ENCODE data around the gene ACKR2. TPM values are rescaled to one million over a fixed set of nuclear protein-coding genes. Genes with fewer than 3 reads are reported as not detected.

Gene ACKR2
- total RNA-seq, 1 experiment from 2014 or later = not detected

DNA sequence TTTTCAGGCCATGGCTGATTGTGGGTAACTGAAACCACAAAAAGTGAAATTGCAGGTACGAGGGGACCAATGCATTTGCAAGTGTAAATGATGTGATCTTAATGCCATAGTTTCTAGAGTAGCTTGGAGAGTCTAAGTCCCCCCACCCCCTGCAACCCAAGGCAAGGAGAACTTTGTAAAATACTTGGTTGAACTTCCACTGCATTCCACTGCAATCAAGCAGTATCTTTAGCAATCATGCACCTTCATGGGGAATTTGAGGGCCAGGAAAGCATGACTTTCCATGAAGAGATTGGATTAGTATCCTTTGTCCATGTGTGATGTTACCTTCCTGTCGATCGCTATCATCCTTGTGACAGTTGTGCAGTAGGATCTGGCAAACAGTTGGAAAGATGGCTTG, 77.8 kb downstream of the ACKR2 start:
- DNase-seq (ENCODE audit: low spot score) = no peak

DNA sequence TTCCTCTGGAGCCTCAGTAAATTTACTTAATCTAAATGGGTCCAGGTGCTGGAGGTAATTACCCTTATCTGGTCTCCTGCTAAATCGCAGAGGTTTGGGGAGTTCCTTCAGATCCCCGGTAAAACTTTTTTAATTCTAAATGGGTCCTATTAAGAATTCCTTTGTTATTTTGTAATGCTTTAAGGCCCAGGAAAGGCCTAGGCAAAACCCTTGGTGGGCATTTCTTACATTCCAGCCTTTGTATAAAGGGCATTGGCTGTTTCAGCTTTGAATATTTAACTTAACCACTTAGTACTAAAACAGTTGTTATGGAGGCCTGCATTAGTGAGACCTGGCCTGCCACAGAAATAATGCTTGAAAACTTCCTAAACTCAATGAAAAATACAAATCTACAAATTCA, 81.8 kb downstream of the ACKR2 start:
- no peak for DNase-seq (ENCODE audit: low spot score)

DNA sequence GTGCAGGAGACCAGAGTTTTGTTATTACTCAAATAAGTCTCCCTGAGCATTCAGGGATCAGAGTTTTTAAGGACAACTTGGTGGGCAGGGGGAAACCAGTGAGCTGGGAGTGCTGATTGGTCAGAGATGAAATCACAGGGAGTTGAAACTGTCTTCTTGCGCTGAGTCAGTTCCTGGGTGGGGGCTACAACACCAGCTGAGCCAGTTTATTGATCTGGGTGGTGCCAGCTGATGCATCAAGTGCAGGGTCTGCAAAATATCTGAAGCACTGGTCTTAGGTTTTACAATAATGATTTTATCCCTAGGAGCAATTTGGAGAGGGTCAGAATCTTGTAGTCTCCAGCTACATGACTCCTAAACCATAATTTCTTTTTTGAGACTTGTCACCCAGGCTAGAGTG, 82.9 kb downstream of the ACKR2 start:
- no peak for DNase-seq (ENCODE audit: low spot score)

DNA sequence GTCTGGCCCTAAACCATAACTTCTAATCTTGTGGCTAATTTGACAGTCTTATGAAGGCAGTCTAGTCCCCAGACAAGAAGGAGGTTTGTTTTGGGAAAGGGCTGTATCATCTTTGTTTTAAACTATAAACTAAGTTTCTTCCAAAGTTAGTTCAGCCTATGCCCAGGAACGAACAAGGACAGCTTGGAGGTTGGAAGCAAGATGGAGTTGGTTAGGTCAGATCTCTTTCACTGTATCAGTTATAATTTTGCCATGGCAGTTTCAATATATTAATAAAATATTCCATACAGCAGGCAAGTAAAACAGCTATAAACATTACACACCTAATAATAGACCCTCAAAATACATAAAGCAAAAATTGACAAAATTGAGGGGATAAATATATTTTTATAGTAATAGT, 83.6 kb downstream of the ACKR2 start:
- DNase-seq (ENCODE audit: low spot score) = no peak

DNA sequence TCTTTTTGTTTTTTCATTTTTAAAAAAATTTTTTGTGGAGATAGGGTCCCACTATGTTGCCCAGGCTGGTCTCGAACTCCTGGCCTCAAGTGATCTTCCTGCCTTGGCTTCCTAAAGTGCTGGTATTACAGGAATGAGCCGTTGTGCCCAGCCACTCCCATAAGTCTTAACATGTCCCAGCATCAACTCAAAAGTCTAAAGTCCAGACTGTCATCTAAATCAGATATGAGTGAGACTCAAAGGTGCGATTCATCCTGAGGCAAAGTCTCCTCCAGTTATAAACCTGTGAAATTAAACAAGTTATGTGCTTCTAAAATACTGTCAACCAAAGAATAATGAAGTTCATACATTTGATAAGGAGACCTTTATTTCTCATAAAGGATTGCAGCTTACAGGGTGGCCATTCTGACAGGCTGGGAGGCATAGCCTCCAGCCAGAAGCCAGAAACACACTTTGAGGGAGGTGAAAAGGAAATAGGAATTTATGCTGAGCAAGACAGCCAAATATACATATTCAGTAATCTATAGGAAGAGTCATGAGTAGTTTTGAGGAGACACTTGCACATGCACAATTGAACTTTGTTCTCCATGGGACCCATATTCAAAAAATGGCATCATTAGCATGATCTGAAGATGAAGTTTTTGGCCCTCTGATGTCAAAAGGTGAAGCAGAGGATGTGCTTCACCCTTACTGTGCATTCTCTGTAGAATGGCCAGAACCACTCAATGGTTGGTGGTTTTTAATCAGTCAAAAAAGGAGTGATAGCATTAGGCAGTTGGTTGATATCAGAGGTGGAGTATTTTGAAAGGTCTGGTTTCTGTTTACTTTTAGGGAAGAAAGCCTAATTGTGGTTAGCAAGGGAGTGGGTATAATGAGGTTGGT, 85.7 kb downstream of the ACKR2 start:
- no peak for DNase-seq (ENCODE audit: low spot score)

DNA sequence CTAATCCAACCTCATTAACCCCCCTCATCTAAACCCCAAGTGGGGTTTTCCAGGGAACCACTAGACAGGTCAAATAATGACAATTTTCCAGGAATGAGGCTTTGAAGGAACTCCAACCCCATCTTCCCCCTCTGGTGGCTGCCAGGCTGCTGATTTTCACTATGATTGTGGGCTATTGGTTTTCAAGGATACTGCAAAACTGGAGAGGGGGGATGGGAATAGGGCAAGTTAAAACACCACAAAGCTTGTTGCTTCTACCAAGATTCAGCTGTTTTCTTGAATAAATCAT, 86.3 kb downstream of the ACKR2 start:
- DNase-seq (ENCODE audit: low spot score) = no peak

DNA sequence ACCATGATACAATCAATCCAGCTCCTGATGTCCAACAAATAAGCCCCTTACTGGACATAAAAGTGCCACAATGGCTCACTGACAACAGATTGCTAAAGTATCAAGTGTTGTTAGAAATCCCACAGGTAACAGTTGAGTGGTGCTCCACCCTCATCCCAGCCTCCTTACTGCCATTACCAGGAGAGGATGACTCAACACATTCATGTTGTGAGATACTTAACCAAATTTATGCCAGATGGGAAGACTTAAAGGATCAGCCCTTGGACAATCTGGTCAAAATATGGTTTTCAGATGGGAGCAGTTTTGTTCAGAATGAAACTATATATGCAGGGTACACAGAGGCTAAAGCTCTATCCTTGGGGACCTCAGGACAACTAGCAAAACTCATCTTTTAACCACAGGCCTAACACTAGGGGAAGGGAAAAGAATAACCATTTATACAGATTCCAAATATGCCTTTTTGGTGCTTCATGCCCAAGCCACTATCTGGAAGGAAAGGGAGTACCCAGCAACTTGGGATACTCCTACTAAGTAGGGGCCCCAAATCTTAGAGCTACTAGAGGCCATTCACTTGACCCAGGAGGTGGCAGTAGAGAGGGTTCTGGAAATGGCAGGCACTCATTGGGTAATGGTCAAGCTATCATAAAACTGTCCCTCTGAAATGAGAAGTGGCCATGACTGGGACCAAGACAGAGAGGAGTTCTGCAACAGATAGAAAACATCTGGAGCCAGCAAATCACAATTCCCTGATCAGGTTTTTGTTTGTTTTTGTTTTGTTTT, 89.8 kb downstream of the ACKR2 start:
- no peak for DNase-seq (ENCODE audit: low spot score)

DNA sequence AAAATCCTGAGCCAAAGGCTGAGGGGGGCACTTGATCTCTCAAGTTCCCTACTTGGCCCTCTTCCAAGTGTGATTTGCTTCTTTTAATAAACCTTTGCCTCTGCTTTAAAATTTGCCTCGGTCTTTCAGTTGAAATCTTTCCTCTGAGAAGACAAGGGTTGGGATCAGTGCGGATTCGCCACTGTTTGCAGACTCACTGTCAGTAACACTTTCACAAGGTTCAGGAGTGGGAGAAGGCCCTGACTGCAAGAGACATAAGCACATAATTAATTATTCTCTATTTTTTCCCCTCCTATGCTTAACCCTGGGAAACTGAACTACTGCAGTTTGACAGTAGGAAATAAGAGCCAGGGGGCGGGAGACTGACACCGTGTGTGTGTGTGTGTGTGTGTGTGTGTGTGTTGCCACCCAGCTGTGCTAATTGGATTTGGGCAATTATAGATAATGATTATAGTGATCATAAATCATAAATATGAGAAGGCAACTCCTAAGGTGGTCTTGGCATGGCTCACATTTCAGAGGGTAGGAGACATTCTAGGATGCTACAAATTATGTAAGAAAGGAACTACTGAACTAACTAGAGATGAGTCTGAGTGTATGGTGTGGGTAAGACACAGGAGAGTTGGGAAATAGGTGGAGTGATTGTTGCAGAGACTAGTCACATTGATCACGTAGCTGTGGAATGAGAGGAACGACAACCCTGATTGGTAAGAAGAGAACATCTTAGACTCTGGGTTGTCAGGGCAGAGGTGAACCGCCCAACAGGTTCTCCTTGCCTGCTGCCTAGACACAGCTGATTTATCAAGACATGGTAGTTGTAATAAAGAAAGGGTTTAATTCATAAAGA, 91.2 kb downstream of the ACKR2 start:
- no peak for DNase-seq (ENCODE audit: low spot score)

DNA sequence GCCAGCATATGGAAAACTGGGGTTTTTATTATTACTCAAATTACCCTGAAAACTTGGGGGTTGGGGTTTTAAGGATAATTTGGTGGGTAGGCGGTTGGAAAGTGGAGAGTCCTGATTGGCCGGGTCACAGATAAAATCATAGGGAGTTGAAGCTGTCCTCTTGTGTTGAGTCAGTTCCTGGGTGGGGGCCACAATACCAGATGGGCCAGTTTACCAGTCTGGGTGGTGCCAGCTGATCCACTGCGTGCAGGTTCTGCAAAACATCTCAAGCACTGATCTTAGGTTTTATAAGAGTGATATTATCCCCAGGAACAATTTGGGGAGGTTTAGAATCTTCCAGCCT, 91.8 kb downstream of the ACKR2 start:
- no peak for DNase-seq (ENCODE audit: low spot score)

DNA sequence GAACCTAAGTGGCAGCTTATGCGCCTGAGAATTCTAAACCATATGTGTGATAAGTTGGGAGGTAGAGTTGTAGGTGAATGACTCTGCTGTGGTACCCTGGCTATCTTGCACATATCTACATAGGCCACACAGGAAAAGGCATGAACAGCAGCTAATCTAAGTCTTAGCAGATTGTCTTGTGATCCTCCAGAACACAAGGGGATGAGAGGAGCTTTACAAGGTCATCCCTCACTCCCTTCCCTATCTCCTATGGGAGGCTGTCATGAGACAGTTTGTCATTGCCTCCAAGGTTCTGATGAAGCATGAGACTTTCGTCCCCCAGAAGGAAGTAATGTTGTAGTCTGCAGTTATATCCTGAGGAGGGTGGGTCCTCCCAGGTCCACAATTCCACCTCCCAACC, 93.0 kb downstream of the ACKR2 start:
- DNase-seq (ENCODE audit: low spot score) = no peak

DNA sequence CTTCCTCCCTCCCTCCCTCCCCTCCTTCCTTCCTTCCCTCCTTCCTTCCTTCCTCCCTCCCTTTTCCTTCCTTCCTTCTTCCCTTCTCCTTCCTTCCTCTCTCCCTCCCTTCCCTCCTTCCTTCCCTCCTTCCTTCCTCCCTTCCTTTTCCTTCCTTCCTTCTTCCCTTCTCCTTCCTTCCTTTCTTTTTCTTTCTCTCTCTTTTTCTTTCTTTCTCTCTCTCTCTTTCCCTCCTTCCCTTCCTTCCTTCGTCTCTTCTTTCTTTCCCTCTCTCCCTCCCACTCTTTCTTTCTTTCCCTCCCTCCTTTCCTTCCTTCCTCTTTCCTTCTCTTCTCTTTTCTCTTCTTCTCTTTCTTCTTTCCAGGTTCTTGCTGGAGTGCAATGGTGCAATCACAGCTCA, 94.8 kb downstream of the ACKR2 start:
- DNase-seq (ENCODE audit: low spot score) = no peak

DNA sequence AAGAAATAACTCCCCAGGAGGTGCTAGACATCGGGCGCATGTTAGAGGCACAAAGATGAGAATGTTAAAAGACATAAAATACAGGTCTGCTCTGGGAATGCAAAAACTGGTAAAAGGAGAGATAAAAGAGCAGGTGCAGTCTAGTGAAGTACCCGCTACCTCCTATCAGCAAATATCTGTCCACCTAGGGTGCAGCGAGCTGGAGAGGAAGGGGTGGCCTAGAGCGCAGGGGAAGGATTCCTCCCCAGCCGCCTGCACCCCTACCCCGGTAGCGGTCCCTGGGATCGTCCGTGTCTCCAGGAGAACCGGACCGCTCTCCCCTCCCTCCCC, 96.5 kb downstream of the ACKR2 start:
- DNase-seq (ENCODE audit: low spot score) = no peak

DNA sequence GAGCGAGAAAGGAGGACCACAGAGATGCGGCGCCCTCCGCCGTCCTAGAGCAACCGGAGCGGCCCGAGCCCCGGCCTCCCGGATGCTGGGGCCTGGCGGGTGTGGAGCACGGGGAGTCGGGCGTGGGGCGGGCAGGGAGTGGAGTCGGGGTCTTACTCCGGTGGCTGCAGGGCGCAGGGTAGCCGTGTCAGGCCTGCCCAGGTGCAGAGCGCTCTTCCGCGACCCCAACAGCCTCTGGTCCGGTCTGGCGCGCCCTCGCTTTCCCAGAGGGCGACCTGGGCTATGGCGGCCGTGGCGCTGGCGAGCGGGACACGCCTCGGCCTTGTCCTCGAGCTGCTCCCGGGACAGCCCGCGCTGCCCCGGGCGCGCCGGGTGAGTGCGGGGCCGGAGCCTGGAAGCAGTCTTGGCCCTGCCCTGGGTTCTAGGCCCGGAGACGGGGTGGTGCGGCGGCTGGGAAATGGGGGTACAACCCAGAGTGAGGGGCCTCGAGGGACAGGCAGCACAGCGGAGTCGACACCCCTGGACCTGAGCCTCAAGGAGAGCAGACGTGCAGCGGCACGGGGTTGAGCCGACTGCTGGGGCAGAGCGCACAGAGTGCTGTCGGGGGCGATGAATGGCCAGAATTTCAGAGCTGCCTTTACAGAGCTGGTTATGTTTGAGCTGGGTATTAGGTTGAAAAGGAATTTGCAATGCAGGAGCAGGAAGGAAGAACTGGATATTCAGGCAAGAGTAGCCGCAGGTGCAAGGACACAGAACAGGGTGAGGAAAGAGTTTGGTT, 97.0 kb downstream of the ACKR2 start, which contains the start of gene ZNF662:
Gene ZNF662, plus strand, starts transcription at position 73 of the 778 bp plus-strand sequence. CDS start 1,973 bp downstream, outside the sequence.
- no peak for DNase-seq (ENCODE audit: low spot score)

DNA sequence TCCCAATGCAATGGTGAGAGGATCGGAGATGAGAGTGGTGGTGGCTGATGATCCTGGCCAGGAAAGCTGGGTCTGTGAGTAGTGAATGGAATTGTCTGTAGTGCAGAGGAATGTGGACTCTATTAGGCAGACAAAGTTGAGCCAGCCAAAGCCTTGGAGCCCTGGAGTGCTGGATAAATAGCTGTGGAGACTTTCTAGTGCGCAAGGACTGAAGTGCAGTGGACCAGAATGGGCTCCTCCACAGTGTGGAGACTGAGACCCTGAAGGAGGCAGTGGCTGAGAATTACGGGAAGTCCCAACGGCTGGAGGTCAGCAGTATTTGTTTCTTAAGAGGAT, 97.6 kb downstream of the ACKR2 start:
- no peak for DNase-seq (ENCODE audit: low spot score)

DNA sequence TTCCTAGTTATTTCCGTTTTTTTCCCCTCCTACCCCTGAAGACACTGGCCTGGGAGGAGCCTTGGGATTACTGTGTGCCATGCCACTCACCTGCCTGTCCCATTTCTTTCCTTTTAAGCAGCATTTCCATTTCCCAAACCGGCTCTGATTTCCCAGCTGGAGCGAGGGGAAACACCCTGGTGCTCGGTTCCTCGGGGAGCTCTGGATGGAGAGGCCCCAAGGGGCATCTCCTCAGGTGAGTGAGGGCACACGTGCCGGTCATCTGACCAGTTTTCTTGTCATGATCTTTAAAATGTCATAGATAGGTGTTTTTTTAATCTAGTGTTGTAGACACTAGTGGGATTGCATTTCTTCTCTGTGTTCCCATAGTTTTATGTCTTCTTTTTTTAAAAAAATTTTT, 99.4 kb downstream of the ACKR2 start:
- DNase-seq (ENCODE audit: low spot score) = no peak

DNA sequence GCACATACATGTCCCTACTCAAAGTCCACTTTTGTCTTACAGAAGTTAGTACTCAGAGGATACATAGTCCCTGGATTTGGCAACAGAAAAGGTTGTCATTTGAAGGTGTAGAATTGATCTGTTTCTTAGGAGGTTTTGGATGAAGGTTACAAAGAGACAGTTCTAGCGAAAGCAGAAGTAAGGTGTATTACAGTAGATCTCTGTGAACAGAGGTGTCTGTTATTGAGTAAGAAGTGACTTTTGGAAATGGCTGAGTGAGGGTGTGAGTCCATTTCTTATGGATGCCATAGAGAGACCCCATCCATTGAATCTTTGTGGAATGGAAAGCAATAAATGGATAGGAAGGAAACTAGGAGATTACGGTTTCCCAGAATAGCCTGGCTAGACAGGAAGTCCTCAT, 102.3 kb downstream of the ACKR2 start:
- no peak for DNase-seq (ENCODE audit: low spot score)

DNA sequence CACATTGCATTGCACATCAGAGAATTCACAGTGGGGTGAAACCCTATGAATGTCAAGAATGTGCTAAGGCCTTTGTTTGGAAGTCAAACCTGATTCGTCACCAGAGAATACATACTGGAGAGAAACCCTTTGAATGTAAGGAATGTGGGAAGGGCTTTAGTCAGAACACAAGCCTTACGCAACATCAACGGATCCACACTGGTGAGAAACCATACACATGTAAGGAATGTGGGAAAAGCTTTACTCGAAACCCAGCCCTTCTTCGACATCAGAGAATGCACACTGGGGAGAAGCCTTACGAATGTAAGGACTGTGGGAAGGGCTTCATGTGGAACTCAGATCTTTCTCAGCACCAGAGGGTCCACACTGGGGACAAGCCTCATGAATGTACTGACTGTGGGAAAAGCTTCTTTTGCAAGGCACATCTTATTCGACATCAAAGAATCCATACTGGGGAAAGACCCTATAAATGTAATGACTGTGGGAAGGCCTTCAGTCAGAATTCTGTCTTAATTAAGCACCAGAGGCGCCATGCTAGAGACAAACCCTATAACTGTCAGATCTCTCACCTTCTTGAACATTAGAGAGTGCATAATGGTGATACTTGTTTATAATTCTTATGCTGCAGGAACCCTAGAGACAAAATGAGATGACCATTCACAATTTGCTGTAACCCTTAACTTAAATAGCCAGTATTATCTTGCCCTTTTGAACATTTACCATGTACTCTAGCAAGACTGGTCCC, 105.7 kb downstream of the ACKR2 start:
- no peak for DNase-seq (ENCODE audit: low spot score)
